ENCODE results near the gene QRICH2.
A peak's percentile ranks its signal among the peaks of the same experiment; 100 is the strongest.

QRICH2 gene

DNA sequence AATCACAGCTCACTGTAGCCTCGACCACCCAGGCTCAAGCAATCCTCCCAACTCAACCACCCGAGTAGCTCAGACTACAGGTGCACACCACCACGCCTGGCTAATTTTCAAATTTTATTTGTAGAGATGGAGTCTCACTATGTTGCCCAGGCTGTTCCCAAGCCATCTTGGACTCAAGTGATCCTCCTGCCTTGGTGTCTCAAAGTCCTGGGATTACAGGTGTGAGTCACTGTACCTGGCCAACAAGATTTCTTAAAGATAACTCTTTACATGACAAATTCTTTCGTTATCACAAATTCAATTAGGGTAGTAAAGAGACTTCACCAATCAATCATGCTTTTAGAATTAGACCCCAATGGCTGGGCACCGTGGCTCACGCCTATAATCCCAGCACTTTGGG lies 33.2 kb upstream of the QRICH2 start:
- TF ChIP-seq, protein P1, sequence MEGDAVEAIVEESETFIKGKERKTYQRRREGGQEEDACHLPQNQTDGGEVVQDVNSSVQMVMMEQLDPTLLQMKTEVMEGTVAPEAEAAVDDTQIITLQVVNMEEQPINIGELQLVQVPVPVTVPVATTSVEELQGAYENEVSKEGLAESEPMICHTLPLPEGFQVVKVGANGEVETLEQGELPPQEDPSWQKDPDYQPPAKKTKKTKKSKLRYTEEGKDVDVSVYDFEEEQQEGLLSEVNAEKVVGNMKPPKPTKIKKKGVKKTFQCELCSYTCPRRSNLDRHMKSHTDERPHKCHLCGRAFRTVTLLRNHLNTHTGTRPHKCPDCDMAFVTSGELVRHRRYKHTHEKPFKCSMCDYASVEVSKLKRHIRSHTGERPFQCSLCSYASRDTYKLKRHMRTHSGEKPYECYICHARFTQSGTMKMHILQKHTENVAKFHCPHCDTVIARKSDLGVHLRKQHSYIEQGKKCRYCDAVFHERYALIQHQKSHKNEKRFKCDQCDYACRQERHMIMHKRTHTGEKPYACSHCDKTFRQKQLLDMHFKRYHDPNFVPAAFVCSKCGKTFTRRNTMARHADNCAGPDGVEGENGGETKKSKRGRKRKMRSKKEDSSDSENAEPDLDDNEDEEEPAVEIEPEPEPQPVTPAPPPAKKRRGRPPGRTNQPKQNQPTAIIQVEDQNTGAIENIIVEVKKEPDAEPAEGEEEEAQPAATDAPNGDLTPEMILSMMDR (IDR thresholded peaks at IDR 0.05; ENCODE audit: insufficient read depth, low read depth, low read length, missing control alignments), result no peak
- no peak overlapping the region for H3K4me3 ChIP-seq (ENCODE audit: low read length)
- DNase-seq (ENCODE audit: low read depth), result no peak

DNA sequence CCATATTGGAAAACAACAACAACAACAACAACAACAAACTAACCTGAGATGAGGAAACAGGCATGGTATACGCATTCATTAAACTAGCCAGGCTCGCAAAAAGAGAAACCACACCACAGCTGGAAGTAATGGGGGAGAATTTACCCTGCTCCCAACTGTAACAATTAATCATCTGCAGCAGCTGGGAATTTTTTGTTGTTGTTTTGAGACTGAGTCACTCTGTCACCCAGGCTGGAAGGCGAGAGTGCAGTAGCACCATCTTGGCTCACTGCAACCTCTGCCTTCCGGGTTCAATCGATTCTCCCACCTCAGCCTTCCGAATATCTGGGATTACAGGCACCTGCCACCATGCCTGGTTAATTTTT lies 29.3 kb upstream of the QRICH2 start:
- peak; percentile 17 for DNase-seq (ENCODE audit: low read depth)
- H3K4me3 ChIP-seq (ENCODE audit: low read length), result no peak overlapping the region
- TF ChIP-seq, protein P1 (IDR thresholded peaks at IDR 0.05; ENCODE audit: insufficient read depth, low read depth, low read length, missing control alignments), result no peak

DNA sequence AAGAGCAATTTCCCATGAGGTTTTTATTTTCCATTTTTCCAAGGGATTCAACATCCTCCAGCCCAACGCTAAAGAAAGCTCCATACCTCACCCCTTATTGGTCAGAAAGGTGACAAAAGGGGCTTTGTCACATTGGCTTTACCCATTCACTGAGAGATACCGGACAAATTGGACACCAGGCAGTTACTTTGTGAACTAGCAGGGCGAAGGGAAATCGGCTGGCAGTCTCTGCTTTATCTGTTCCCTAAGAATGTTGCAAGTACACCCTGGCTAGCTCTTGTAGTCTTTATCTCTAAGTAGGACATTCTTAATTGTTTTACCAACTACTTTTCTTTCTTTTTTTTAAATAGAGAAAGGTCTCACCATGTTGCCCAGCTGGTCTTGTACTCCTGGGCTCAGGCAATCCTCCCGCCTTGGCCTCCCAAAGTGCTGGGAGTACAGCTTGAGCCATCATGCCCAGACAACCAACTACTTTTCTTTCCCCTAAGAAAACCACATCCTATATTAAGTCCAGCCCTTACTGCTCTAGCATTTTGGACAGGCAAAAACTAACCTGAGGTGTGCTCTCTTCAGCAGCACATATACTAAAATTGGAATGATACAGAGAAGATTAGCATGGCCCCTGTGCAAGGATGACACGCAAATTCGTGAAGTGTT lies 28.8 kb upstream of the QRICH2 start:
- DNase-seq (ENCODE audit: low read depth), result no peak
- TF ChIP-seq, protein P1 (IDR thresholded peaks at IDR 0.05; ENCODE audit: insufficient read depth, low read depth, low read length, missing control alignments), result no peak
- no peak overlapping the region for H3K4me3 ChIP-seq (ENCODE audit: low read length)

DNA sequence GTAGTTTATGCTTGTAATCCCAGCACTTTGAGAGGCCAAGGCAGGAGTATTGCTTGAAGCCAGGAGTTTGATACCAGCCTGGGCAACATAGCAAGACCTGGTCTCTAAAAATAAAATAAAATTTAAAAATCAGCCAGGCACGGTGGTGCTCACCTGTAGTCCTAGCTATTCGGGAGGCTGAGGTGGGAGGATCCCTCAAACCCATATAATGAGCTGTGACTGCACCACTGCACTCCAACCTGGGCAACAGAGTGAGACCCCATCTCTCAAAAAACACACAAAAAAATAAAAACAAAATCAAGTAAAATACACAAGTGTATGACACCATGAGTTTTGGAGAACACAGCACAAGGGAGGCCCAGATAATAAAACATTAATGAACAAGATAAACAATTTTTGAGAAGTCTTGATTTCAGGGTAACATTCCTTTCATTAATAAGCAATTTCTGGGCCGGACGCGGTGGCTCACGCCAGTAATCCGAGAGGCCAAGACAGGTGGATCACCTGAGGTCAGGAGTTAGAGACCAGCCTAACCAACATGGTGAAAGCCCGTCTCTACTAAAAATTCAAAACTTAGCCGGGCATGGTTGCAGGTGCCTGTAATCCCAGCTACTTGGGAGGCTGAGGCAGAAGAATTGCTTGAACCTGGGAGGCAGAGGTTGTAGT lies 27.8 kb upstream of the QRICH2 start:
- no peak for DNase-seq (ENCODE audit: low read depth)
- H3K4me3 ChIP-seq (ENCODE audit: low read length), result no peak overlapping the region
- TF ChIP-seq, protein P1 (IDR thresholded peaks at IDR 0.05; ENCODE audit: insufficient read depth, low read depth, low read length, missing control alignments), result no peak

DNA sequence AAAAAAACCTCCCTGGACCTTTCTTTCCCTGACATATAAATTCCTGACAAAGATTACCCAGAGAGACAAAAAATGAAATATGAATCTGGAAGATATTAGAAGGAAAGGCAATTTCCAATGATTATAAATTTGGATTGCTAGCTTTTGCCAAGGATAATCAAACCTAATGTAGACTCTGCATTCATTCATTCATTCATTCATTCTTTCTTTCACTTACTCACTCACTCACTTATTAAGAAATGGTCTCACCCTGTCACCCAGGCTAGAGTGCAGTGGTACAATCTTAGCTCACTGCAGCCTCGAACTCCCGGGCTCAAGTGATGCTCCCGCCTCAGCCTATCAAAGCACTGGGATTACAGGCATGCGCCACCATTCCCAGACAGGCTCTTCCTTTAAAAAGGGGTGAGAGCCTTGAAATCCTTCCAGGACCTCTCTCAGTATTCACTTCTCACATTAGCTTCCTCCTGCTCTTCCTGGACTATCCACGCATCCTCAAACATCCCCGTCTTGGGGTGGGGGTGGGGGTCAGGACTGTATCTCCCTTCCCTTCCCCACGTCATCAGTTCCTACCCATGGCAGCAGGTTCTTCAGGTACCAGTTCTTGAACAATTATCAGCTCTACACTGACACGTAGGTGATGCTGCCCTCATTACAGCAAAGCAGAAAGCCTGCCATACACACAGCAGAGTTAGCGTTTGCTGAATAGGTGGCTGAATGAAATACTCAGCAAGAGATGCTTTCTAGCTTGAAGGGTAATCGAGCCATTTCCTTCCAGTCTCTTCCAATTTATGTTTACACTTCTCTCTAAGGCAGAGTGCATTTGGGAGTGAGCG lies 25.8 kb upstream of the QRICH2 start:
- no peak overlapping the region for H3K4me3 ChIP-seq (ENCODE audit: low read length)
- no peak for DNase-seq (ENCODE audit: low read depth)
- TF ChIP-seq, protein P1 (IDR thresholded peaks at IDR 0.05; ENCODE audit: insufficient read depth, low read depth, low read length, missing control alignments), result no peak

DNA sequence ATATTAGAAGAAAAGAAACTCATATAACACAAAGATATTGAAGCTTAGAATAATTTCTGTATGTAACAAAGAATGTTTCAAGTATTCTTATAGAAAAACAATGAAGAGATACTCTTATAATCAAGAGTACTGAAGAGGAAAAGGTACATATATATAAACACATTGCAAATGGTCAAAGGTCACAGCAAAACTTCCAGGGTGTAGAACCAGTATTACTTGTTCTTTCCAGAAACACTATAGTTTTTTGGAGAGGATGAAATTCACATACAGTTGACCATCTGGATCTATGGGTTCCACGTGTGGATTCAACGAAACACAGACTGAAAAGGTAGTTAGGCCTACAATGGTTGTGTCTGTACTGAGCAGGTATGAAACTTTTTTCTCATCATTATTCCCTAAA lies 23.0 kb upstream of the QRICH2 start:
- no peak overlapping the region for H3K4me3 ChIP-seq (ENCODE audit: low read length)
- TF ChIP-seq, protein P1 (IDR thresholded peaks at IDR 0.05; ENCODE audit: insufficient read depth, low read depth, low read length, missing control alignments), result no peak
- peak; percentile 26 for DNase-seq (ENCODE audit: low read depth)
